K562 (cell line): ENCODE results near the gene ZNF503. TPM values are rescaled to one million over a fixed set of nuclear protein-coding genes. Genes with fewer than 3 reads are reported as not detected.

Source experiments
- ATAC-seq: fragments of 200-7000 bp; cut with Tn5 transposase; 3 replicates; pipeline ENCODE4 v1.9.1; 2020; ENCODE audit warnings: moderate library complexity
- BruUV-seq: library from RNA; stranded (reverse); fragments of 400-500 nt; replicated peaks from 2 replicates; lab custom pipeline; 2021; lab: Mats Ljungman, UMichigan
- CTCF ChIA-PET: fragments of 300-600 bp; formaldehyde crosslinking; extraction: SDS; loops from one replicate; lab custom pipeline; 2021; ENCODE audit warnings: low intra/inter-chr PET ratio; lab: Yijun Ruan, JAX
- POLR2A ChIA-PET: fragments of 300-600, 350-650 bp; sonication (Branson Sonifier 250); formaldehyde crosslinking; extraction: SDS; loops from one replicate; lab custom pipeline; 2021; ENCODE audit warnings: antibody characterized with exemption, inconsistent platforms; lab: Yijun Ruan, JAX
- DNase-seq, 4 experiments: peaks; one replicate each; pipeline versions ENCODE4 v3.0.0 to v3.0.0-alpha.2; 2011 to 2018; ENCODE audit warnings: low spot score in 3 of 4, mixed read lengths in 3 of 4; ENCODE audit errors: extremely low read depth in 1 of 4
- FAIRE-seq: peaks from 2 replicates; lab custom pipeline; 2011; peaks lifted over from hg19 to GRCh38; lab: Jason Lieb, UNC
- H2AFZ ChIP-seq: 2 replicates; pipeline ENCODE4 v1.6.0; 2011; ENCODE audit warnings: low read depth, low read length, control low read depth, inconsistent platforms
- H3K27ac ChIP-seq: fragments of 200-600 bp; 3 replicates; pipeline ENCODE4 v1.8.0; 2011; ENCODE audit warnings: low read depth, mild to moderate bottlenecking, control low read depth, inconsistent platforms, low read length, moderate library complexity, mixed read lengths; ENCODE audit errors: extremely low read depth
- H3K27me3 ChIP-seq, 2 experiments: fragments of 300-600 bp in 1 of 2; 2 replicates in 1 of 2; 3 replicates in 1 of 2; pipeline versions ENCODE4 v1.6.0 to v1.8.0; 2011; ENCODE audit warnings: inconsistent platforms in 2 of 2, low read length in 2 of 2, mild to moderate bottlenecking in 1 of 2, mixed read lengths in 1 of 2, moderate library complexity in 1 of 2; ENCODE audit not compliant: control insufficient read depth in 2 of 2, insufficient read depth in 2 of 2
- H3K36me3 ChIP-seq: fragments of 300-600 bp; 3 replicates; pipeline ENCODE4 v1.8.0; 2011; ENCODE audit warnings: mild to moderate bottlenecking, low read length, inconsistent platforms; ENCODE audit not compliant: control insufficient read depth, insufficient read depth
- H3K4me1 ChIP-seq, 2 experiments: fragments of 200-600 bp in 1 of 2; replicated peaks in 1 of 2; 2 replicates in 1 of 2; 3 replicates in 1 of 2; pipeline versions ENCODE4 v1.5.1 to v1.8.0; 2011; ENCODE audit warnings: inconsistent platforms in 2 of 2, low read length in 2 of 2, mild to moderate bottlenecking in 1 of 2, mixed read lengths in 1 of 2, moderate library complexity in 1 of 2; ENCODE audit not compliant: control insufficient read depth in 2 of 2, insufficient read depth in 2 of 2
- H3K4me2 ChIP-seq: 2 replicates; pipeline ENCODE4 v1.6.1; 2011; ENCODE audit warnings: low read length, control low read depth, inconsistent platforms, mixed read lengths; ENCODE audit not compliant: insufficient read depth
- H3K4me3 ChIP-seq: fragments of 200-600 bp; sonication (generic), shearing (Covaris generic); 2 replicates; pipeline ENCODE4 v1.5.1; 2016; ENCODE audit warnings: control low read depth, inconsistent platforms
- H3K79me2 ChIP-seq: fragments of 200-600 bp; 3 replicates; pipeline ENCODE4 v1.8.0; 2011; ENCODE audit warnings: low read length, inconsistent platforms; ENCODE audit not compliant: control insufficient read depth, insufficient read depth
- H3K9ac ChIP-seq, 2 experiments: 2 replicates each; pipeline versions ENCODE4 v1.6.0 to v1.6.1; 2011; ENCODE audit warnings: low read depth in 2 of 2, low read length in 2 of 2, control low read depth in 1 of 2, inconsistent platforms in 1 of 2, mild to moderate bottlenecking in 1 of 2, mixed read lengths in 1 of 2; ENCODE audit not compliant: insufficient read depth in 1 of 2
- H3K9me1 ChIP-seq: one replicate; pipeline ENCODE4 v1.6.0; 2011; ENCODE audit warnings: inconsistent platforms, mild to moderate bottlenecking, low read length, moderate library complexity; ENCODE audit not compliant: control insufficient read depth, insufficient read depth
- H3K9me3 ChIP-seq: replicated peaks from 2 replicates; pipeline ENCODE4 v1.5.1; 2011; ENCODE audit warnings: low read depth, low read length, inconsistent platforms; ENCODE audit not compliant: control insufficient read depth, insufficient read depth
- H4K20me1 ChIP-seq: replicated peaks from 2 replicates; pipeline ENCODE4 v1.6.1; 2011; ENCODE audit warnings: low read length, inconsistent platforms, mixed read lengths; ENCODE audit not compliant: control insufficient read depth, insufficient read depth
- CHCHD3 ChIP-seq: fragments of 250-450 bp; sonication (Bioruptor Pico); IDR thresholded peaks from 2 replicates; pipeline ENCODE4 v2.1.2; 2022; ENCODE audit warnings: mild to moderate bottlenecking
- ELF1 ChIP-seq: fragments of 200-800 bp; sonication (Bioruptor generic); IDR thresholded peaks from 2 replicates; pipeline ENCODE4 v1.6.1; 2016; ENCODE audit warnings: missing genetic modification characterization, missing compliant biosample characterization
- NFE2L1 ChIP-seq: fragments of 450-650 bp; IDR thresholded peaks from 2 replicates; pipeline ENCODE4 v1.6.1; 2016; ENCODE audit warnings: missing genetic modification characterization, low read depth, mild to moderate bottlenecking, missing compliant biosample characterization, moderate library complexity, borderline replicate concordance
- RBM25 ChIP-seq: fragments of 200-400 bp; formaldehyde crosslinking; IDR thresholded peaks from 2 replicates; pipeline ENCODE4 v1.6.1; 2018; ENCODE audit warnings: low read length, low read depth, moderate library complexity; ENCODE audit not compliant: severe bottlenecking
- TCF7L2 ChIP-seq: fragments of 150-350 bp; IDR thresholded peaks from 2 replicates; pipeline ENCODE4 v1.6.1; 2016; ENCODE audit warnings: low read depth, mild to moderate bottlenecking, low read length, moderate library complexity
- THAP12 ChIP-seq: fragments of 250-450 bp; sonication (Bioruptor Pico); IDR thresholded peaks from 2 replicates; pipeline ENCODE4 v1.9.0; 2021; ENCODE audit warnings: mild to moderate bottlenecking, inconsistent platforms
- ZNF12 ChIP-seq: sonication (generic); formaldehyde crosslinking; IDR thresholded peaks from 2 replicates; pipeline ENCODE4 v1.4.0; 2020; ENCODE audit warnings: mild to moderate bottlenecking, missing genetic modification reagents
- ZNF143 ChIP-seq: sonication (generic); formaldehyde crosslinking; IDR thresholded peaks from 2 replicates; pipeline ENCODE4 v1.9.0; 2022; ENCODE audit warnings: mild to moderate bottlenecking, missing genetic modification reagents
- ZNF277 ChIP-seq: fragments of 250-450 bp; sonication (Bioruptor Pico); IDR thresholded peaks from 2 replicates; pipeline ENCODE4 v1.8.0; 2022; ENCODE audit warnings: inconsistent platforms, mild to moderate bottlenecking, moderate library complexity, borderline replicate concordance
- ZNF639 ChIP-seq, 2 experiments: fragments of 200-800 bp in 1 of 2; sonication (Bioruptor generic) in 1 of 2; sonication (generic) in 1 of 2; formaldehyde crosslinking in 1 of 2; IDR thresholded peaks in 1 of 2; conservative IDR thresholded peaks in 1 of 2; 2 replicates each; pipeline versions ENCODE4 v1.5.0 to v1.6.1; 2016 to 2020; ENCODE audit warnings: missing compliant biosample characterization in 1 of 2, missing genetic modification characterization in 1 of 2, missing genetic modification reagents in 1 of 2
- WGBS: fragments of 100-300 bp; shearing (Covaris generic); methylation state at CpG from one replicate; pipeline ENCODE4 v1.1.6; 2016; ENCODE audit warnings: low coverage, mixed read lengths; ENCODE audit not compliant: insufficient coverage; ENCODE audit errors: missing lambda C conversion rate; 5-methylcytosine and 5-hydroxymethylcytosine counted together
- in situ Hi-C: fragments of 300-500 bp; cut with MboI; formaldehyde crosslinking; loops from 4 replicates; pipeline ENCODE4 v1.15.0; 2018; ENCODE audit warnings: inconsistent platforms, mixed read lengths
- intact Hi-C: fragments of 100-400 bp; cut with micrococcal nuclease; formaldehyde crosslinking; loops from 2 replicates; pipeline ENCODE4 v1.14.2; 2022
- polyA plus RNA-seq, 8 experiments: library from polyadenylated mRNA; depleted of rRNA in 4 of 8; stranded (reverse) in 5 of 8; unstranded in 3 of 8; fragments of >200 nt; fragmentation: Nextera tagmentation in 2 of 8; fragmentation: Illumina TruSeq in 1 of 8; extraction: Ambion mirVana in 2 of 8; extraction: Trizol in 1 of 8; gene quantifications; 2 replicates each; pipeline versions ENCODE4 v1.2.1 to v1.2.3, GENCODE V29; 2011 to 2014; ENCODE audit warnings: inconsistent platforms in 1 of 8, missing spikeins in 1 of 8
- total RNA-seq, 7 experiments: library from RNA; depleted of rRNA in 6 of 7; stranded (reverse); fragments of >200 nt in 6 of 7; fragmentation: Illumina TruSeq in 2 of 7; extraction: Trizol in 2 of 7; gene quantifications; 2 replicates each; pipeline versions ENCODE4 v1.2.1 to v1.2.3, GENCODE V29; 2011 to 2021; ENCODE audit warnings: low replicate concordance in 1 of 7

Gene ZNF503
- total and polyA plus RNA-seq, 9 of the 15 experiments (the other 6 are each of a cell fraction or from before 2014, with no cell fraction given): not detected

GRCh38 chr10:75422913-75423312 is 21.3 kb upstream of the ZNF503 start:
- Histone ChIP-seq H3K27ac (no peak overlapping the region), H3K79me2 (no peaks in the 10 kb centered on the region), H2AFZ (no peak overlapping the region), H4K20me1 (no peaks in the 10 kb centered on the region), H3K36me3 (no peaks in the 10 kb centered on the region), H3K9me3 (no peaks in the 10 kb centered on the region), H3K9ac (no peak overlapping the region), H3K4me2 (no peak overlapping the region), H3K9me1 (no peaks in the 10 kb centered on the region), H3K4me1 (no peaks in the 10 kb centered on the region), H3K27me3 (peaks cover 8 to 30% of the 10 kb centered on the region in 2 experiments; a peak in 4 of 5 replicates), H3K4me3 (no peak overlapping the region)
- DNase-seq (no peak), FAIRE-seq (no peak), ATAC-seq (no peak)
- 1% methylated on average over 6 of the region's 6 CpGs for WGBS
- no TSS peak for BruUV-seq
- TF ChIP-seq ELF1 (no peak), RBM25 (peak; percentile 29)
- POLR2A ChIA-PET: interaction anchor here (0.7 kb wide), 1 partner anchor 11 kb away, joined by 4 read pairs; no protein-coding TSS in a partner anchor
- in situ Hi-C loops: no loop called here
- CTCF ChIA-PET: no interaction called here
- intact Hi-C loops: no loop called here

GRCh38 chr10:75418712-75419111 is 17.1 kb upstream of the ZNF503 start:
- FAIRE-seq: no peak
- in situ Hi-C loops: no loop called here
- no peak for TF ChIP-seq TCF7L2
- TF ChIP-seq THAP12: no peak
- TF ChIP-seq CHCHD3 (CRISPR knock-in tag): no peak
- TF ChIP-seq ZNF639 (CRISPR knock-in tag; conservative IDR thresholded peaks at IDR 0.05 in 1 of 2, IDR thresholded peaks at IDR 0.05 in 1 of 2): no peak
- TF ChIP-seq NFE2L1: no peak
- TF ChIP-seq ZNF12: no peak
- no peak for TF ChIP-seq ZNF277 (CRISPR knock-in tag)
- TF ChIP-seq ZNF143 (CRISPR knock-in tag): no peak

More at GRCh38 chr10:75418712-75419111, 17.1 kb upstream of the ZNF503 start:
- Histone ChIP-seq H3K4me3 (no peak overlapping the region), H3K9me1 (no peaks in the 10 kb centered on the region), H2AFZ (no peak overlapping the region), H3K4me1 (no peaks in the 10 kb centered on the region), H3K79me2 (no peaks in the 10 kb centered on the region), H3K4me2 (no peak overlapping the region), H3K9me3 (no peaks in the 10 kb centered on the region), H3K9ac (no peak overlapping the region), H3K27me3 (peaks cover 10 to 27% of the 10 kb centered on the region in 2 experiments; a peak in 4 of 5 replicates), H3K27ac (no peak overlapping the region), H4K20me1 (no peaks in the 10 kb centered on the region), H3K36me3 (no peaks in the 10 kb centered on the region)
- WGBS: 0% methylated on average over 8 of the region's 8 CpGs
- intact Hi-C loops: no loop called here
- ATAC-seq (no peak), DNase-seq (no peak)
- ChIA-PET POLR2A (interaction anchor here (1.3 kb wide), 1 partner anchor 9 kb away, joined by 3 read pairs; no protein-coding TSS in a partner anchor), CTCF (no interaction called here)
- BruUV-seq: no TSS peak
